ENCODE data around the gene NQO1.

NQO1 gene

GRCh38 chr16:69725480-69726312 is 664 bp downstream of the NQO1 start:
- DNase-seq (ENCODE audit: low spot score), result no peak
- TF ChIP-seq, protein P1, sequence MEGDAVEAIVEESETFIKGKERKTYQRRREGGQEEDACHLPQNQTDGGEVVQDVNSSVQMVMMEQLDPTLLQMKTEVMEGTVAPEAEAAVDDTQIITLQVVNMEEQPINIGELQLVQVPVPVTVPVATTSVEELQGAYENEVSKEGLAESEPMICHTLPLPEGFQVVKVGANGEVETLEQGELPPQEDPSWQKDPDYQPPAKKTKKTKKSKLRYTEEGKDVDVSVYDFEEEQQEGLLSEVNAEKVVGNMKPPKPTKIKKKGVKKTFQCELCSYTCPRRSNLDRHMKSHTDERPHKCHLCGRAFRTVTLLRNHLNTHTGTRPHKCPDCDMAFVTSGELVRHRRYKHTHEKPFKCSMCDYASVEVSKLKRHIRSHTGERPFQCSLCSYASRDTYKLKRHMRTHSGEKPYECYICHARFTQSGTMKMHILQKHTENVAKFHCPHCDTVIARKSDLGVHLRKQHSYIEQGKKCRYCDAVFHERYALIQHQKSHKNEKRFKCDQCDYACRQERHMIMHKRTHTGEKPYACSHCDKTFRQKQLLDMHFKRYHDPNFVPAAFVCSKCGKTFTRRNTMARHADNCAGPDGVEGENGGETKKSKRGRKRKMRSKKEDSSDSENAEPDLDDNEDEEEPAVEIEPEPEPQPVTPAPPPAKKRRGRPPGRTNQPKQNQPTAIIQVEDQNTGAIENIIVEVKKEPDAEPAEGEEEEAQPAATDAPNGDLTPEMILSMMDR (IDR thresholded peaks at IDR 0.05; ENCODE audit: extremely low read depth, insufficient read depth, missing control alignments), result no peak
- in situ Hi-C loops (cut with MboI; ENCODE audit: low pct_unique_long_range_greater_than_20kb, low sequenced_read_pairs, unreplicated experiment), result no loop called here

- TF ChIP-seq, protein P1 (IDR thresholded peaks at IDR 0.05; ENCODE audit: extremely low read depth, insufficient read depth, missing control alignments), result no peak
- in situ Hi-C loops (cut with MboI; ENCODE audit: low pct_unique_long_range_greater_than_20kb, low sequenced_read_pairs, unreplicated experiment), result no loop called here
- DNase-seq (ENCODE audit: low spot score), result no peak
These were observed 1.3 kb downstream of the NQO1 start for GRCh38 chr16:69724981-69725479.

DNA sequence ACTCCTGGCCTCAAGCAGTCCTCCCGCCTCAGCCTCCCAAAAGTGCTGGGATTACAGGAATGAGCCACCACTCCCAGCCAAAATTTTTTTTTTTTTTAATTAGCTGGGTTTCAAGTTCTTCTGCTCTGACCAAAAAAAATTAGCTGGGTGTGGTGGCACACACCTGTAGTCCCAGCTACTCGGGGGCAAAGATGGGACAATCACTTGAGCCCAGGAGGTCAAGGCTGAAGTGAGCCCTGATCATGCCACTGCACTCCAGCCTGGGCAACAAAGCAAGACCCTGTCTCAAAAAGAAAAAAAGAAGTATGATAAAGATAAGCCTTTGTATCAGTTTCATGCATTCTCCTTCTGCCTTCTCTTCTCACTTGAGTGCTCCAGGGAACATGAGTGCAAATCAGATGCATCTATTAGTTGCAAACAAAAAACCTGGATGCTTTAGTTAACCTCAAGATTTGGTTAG is 1.9 kb downstream of the NQO1 start:
- in situ Hi-C loops (cut with MboI; ENCODE audit: low pct_unique_long_range_greater_than_20kb, low sequenced_read_pairs, unreplicated experiment), result no loop called here
- DNase-seq (ENCODE audit: low spot score), result no peak
- TF ChIP-seq, protein P1 (IDR thresholded peaks at IDR 0.05; ENCODE audit: extremely low read depth, insufficient read depth, missing control alignments), result no peak

GRCh38 chr16:69721441-69721957 is 4.9 kb downstream of the NQO1 start:
- TF ChIP-seq, protein P1 (IDR thresholded peaks at IDR 0.05; ENCODE audit: extremely low read depth, insufficient read depth, missing control alignments), result no peak
- in situ Hi-C loops (cut with MboI; ENCODE audit: low pct_unique_long_range_greater_than_20kb, low sequenced_read_pairs, unreplicated experiment), result no loop called here
- DNase-seq (ENCODE audit: low spot score), result no peak

DNA sequence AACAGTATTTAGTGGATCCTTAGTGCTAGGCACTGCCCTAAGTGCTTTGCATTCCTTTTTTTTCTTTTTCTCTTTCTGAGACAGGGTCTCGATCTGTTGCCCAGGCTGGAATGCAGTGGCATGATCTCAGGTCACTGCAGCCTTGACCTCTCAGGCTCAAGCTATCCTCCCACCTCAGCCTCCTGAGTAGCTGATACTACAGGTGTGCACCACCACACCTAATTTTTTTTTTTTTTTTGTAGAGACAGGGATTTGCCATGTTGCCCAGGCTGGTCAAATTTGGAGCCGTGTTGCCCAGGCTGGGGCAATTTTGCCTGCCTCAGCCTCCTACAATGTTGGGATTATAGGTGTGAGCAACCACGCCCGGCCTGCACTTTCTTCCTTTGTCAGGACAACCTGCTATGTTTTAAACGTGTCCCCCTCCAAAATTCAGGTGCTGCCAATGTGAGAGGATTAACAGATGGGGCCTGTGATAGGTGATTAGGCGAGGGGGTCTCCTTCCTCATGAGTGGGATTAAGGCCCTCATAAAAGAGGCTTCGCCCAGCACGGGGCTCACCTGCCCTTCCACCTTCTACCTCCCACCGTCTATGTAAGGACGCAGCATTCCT is 5.4 kb downstream of the NQO1 start:
- in situ Hi-C loops (cut with MboI; ENCODE audit: low pct_unique_long_range_greater_than_20kb, low sequenced_read_pairs, unreplicated experiment), result no loop called here
- no peak for DNase-seq (ENCODE audit: low spot score)
- TF ChIP-seq, protein P1 (IDR thresholded peaks at IDR 0.05; ENCODE audit: extremely low read depth, insufficient read depth, missing control alignments), result no peak

DNA sequence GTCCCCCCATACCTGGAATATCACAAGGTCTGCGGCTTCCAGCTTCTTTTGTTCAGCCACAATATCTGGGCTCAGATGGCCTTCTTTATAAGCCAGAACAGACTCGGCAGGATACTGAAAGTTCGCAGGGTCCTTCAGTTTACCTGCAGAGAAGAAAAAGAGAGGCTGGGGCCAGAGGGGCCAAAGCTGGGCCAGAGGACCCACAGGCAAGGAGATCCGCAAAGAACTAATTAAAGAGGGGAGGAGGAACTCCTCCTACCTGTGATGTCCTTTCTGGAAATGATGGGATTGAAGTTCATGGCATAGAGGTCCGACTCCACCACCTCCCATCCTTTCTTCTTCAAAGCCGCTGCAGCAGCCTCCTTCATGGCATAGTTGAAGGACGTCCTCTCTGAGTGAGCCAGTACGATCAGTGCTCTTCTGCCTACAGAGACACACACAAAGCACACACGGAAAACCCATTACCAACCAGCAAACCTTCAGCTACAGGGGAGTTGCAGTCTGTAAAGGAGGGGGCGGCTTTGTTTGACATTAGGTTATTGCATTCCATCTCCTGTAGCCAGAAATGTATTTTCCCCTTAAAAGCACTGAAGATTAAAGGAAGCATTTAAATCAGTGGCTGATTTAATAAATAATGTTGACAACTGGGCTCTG is 8.1 kb downstream of the NQO1 start:
- TF ChIP-seq, protein P1 (IDR thresholded peaks at IDR 0.05; ENCODE audit: extremely low read depth, insufficient read depth, missing control alignments), result no peak
- no peak for DNase-seq (ENCODE audit: low spot score)
- in situ Hi-C loops (cut with MboI; ENCODE audit: low pct_unique_long_range_greater_than_20kb, low sequenced_read_pairs, unreplicated experiment), result no loop called here

Data from GM13977 (cell line).